NCI-H146 (cell line): ENCODE data around the gene SNED1.

ENCODE experiments used
- DNase-seq: peaks from one replicate; lab custom pipeline; 2025; lab: John Stamatoyannopoulos, UW

The SNED1 gene

GRCh38 chr2:241068136-241068941, 69.9 kb downstream of the SNED1 start:
- no peak for DNase-seq

GRCh38 chr2:241068942-241069810, 70.8 kb downstream of the SNED1 start:
- no peak for DNase-seq

- no peak for DNase-seq
These were observed 71.4 kb downstream of the SNED1 start for GRCh38 chr2:241069821-241070281.

GRCh38 chr2:241070361-241070760, 71.9 kb downstream of the SNED1 start:
- no peak for DNase-seq

GRCh38 chr2:241070811-241071676, 72.6 kb downstream of the SNED1 start:
- DNase-seq, result no peak

GRCh38 chr2:241071677-241072111, 73.3 kb downstream of the SNED1 start:
- DNase-seq, result no peak

- no peak for DNase-seq
These were observed 73.7 kb downstream of the SNED1 start for GRCh38 chr2:241072151-241072550.

GRCh38 chr2:241072553-241073165, 74.2 kb downstream of the SNED1 start:
- DNase-seq, result no peak

GRCh38 chr2:241073166-241074064, 75.0 kb downstream of the SNED1 start:
- no peak for DNase-seq

GRCh38 chr2:241074065-241074818, 75.8 kb downstream of the SNED1 start:
- DNase-seq, result no peak

GRCh38 chr2:241074901-241075540, 76.6 kb downstream of the SNED1 start:
- DNase-seq, result no peak

GRCh38 chr2:241080405-241081189, 82.2 kb downstream of the SNED1 start:
- no peak for DNase-seq

GRCh38 chr2:241081190-241081642, 82.8 kb downstream of the SNED1 start:
- no peak for DNase-seq

- no peak for DNase-seq
These were observed 83.4 kb downstream of the SNED1 start for GRCh38 chr2:241081643-241082340.

GRCh38 chr2:241082341-241083090, 84.1 kb downstream of the SNED1 start:
- no peak for DNase-seq

GRCh38 chr2:241083091-241083415, 84.6 kb downstream of the SNED1 start:
- DNase-seq, result no peak

GRCh38 chr2:241084856-241085444, 86.5 kb downstream of the SNED1 start:
- no peak for DNase-seq
